Endothelial cell (in vitro differentiated cells): ENCODE measurements around the gene DYNC1I2. TPM values are rescaled to one million over a fixed set of nuclear protein-coding genes. Genes with fewer than 3 reads are reported as not detected.
"Not testable (repeated sequence)": the region's sequence is repeated elsewhere in the genome, so short reads cannot be mapped to it uniquely, and the experiment has no call there.

Experiments
- DNase-seq: peaks from one replicate; pipeline ENCODE4 v3.0.0; 2021; ENCODE audit warnings: low spot score
- H3K27ac Mint-ChIP-seq: one replicate; pipeline ENCODE4 v1.8.0; 2021; ENCODE audit warnings: mixed read lengths, inconsistent platforms; ENCODE audit not compliant: unreplicated experiment
- H3K27me3 Mint-ChIP-seq: one replicate; pipeline ENCODE4 v1.8.0; 2021; ENCODE audit warnings: mild to moderate bottlenecking, moderate library complexity, mixed read lengths, inconsistent platforms; ENCODE audit not compliant: unreplicated experiment
- H3K36me3 Mint-ChIP-seq: one replicate; pipeline ENCODE4 v1.8.0; 2021; ENCODE audit warnings: mild to moderate bottlenecking, low read depth, mixed read lengths, inconsistent platforms; ENCODE audit not compliant: unreplicated experiment
- H3K4me1 Mint-ChIP-seq: one replicate; pipeline ENCODE4 v1.8.0; 2021; ENCODE audit warnings: mild to moderate bottlenecking, mixed read lengths, inconsistent platforms; ENCODE audit not compliant: unreplicated experiment
- H3K4me3 Mint-ChIP-seq: one replicate; pipeline ENCODE4 v1.8.0; 2021; ENCODE audit warnings: mild to moderate bottlenecking, mixed read lengths, inconsistent platforms; ENCODE audit not compliant: unreplicated experiment
- H3K9me3 Mint-ChIP-seq: one replicate; pipeline ENCODE4 v1.8.0; 2021; ENCODE audit warnings: mixed read lengths, inconsistent platforms; ENCODE audit not compliant: unreplicated experiment
- total RNA-seq: library from RNA; stranded (reverse); fragmentation: NEBNext Ultra II Directional; extraction: Animal tissue kit (Norgen Biotek cat#: 25700); gene quantifications from one replicate; pipeline ENCODE4 v1.2.1, GENCODE V29; 2021; ENCODE audit not compliant: unreplicated experiment
- TF ChIP-seq, protein P1 (sequence below): fragments of 200-600 bp; sonication (generic); IDR thresholded peaks from one replicate; pipeline ENCODE4 v1.5.0; 2021; ENCODE audit warnings: antibody characterized with exemption; ENCODE audit not compliant: unreplicated experiment

Gene DYNC1I2
- total RNA-seq, 1 donor from 2014 or later = 121 TPM

DNA sequence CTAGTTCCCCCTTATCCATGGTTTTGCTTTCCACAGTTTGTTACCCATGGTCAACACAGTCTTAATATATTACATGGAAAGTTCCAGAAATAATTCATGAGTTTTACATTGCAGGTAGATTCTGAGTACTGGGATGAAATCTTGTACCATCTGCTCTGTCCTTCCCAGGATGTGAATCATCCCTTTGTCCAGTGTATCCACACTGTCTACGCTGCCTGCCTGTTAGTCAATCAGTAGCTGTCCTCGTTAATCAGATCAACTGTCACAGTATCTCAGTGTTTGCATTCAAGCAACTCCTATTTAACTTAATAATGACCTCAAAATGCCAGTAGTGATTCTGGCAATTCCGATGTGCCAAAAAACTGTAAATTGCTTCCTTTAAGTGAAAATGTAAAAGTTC lies 76.3 kb downstream of the DYNC1I2 start:
- TF ChIP-seq, protein P1, sequence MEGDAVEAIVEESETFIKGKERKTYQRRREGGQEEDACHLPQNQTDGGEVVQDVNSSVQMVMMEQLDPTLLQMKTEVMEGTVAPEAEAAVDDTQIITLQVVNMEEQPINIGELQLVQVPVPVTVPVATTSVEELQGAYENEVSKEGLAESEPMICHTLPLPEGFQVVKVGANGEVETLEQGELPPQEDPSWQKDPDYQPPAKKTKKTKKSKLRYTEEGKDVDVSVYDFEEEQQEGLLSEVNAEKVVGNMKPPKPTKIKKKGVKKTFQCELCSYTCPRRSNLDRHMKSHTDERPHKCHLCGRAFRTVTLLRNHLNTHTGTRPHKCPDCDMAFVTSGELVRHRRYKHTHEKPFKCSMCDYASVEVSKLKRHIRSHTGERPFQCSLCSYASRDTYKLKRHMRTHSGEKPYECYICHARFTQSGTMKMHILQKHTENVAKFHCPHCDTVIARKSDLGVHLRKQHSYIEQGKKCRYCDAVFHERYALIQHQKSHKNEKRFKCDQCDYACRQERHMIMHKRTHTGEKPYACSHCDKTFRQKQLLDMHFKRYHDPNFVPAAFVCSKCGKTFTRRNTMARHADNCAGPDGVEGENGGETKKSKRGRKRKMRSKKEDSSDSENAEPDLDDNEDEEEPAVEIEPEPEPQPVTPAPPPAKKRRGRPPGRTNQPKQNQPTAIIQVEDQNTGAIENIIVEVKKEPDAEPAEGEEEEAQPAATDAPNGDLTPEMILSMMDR = no peak
- no peak overlapping the region for H3K4me3 Mint-ChIP-seq
- peaks cover 15% of the 10 kb centered on the region for H3K36me3 Mint-ChIP-seq
- H3K9me3 Mint-ChIP-seq = no peaks in the 10 kb centered on the region
- no peaks in the 10 kb centered on the region for H3K4me1 Mint-ChIP-seq
- no peaks in the 10 kb centered on the region for H3K27me3 Mint-ChIP-seq
- no peak overlapping the region for H3K27ac Mint-ChIP-seq
- DNase-seq = no peak

DNA sequence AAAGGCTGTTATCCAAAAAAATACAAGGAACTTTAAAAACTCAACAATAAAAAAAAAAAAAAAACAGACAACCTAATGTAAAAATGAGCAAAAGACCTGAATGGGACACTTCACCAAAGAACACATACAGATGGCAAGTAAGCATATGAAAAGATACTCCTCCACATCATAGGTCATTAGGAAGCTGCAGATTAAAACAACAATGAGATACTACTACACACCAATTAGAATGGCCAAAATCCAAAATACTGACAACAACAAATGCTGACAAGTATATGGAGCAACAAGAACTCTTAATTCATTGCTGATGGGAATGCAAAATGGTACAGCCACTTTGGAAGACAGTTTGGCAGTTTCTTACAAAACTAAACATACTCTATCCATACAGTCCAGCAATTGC lies 84.2 kb downstream of the DYNC1I2 start:
- Mint-ChIP-seq H3K4me3 (no peak overlapping the region), H3K4me1 (no peaks in the 10 kb centered on the region), H3K27ac (no peak overlapping the region), H3K27me3 (no peaks in the 10 kb centered on the region), H3K36me3 (peaks cover 16% of the 10 kb centered on the region), H3K9me3 (peaks cover 5% of the 10 kb centered on the region)
- DNase-seq = no peak
- TF ChIP-seq, protein P1 = no peak

DNA sequence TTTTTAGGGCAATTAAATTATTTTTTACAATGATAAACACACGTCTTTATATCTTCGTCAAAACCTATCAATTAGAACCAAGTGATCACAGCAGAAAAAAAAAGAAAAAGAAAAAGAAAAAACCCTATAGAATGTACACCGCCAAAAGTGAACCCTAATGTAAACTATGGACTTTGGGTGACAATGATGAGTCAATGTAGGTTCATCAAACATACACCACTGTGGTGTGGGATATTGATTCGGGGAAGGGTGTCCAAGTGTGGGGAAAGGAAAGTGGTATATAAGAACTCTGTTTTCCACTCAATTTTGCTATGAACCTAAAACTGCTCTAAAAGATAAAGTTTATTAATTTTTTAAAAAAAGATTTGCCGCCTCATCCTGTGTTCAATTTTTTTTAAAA lies 85.1 kb downstream of the DYNC1I2 start:
- Mint-ChIP-seq H3K9me3 (peaks cover 5% of the 10 kb centered on the region), H3K4me3 (no peak overlapping the region), H3K36me3 (peaks cover 18% of the 10 kb centered on the region), H3K27me3 (no peaks in the 10 kb centered on the region), H3K4me1 (no peaks in the 10 kb centered on the region), H3K27ac (no peak overlapping the region)
- TF ChIP-seq, protein P1 = no peak
- no peak for DNase-seq

DNA sequence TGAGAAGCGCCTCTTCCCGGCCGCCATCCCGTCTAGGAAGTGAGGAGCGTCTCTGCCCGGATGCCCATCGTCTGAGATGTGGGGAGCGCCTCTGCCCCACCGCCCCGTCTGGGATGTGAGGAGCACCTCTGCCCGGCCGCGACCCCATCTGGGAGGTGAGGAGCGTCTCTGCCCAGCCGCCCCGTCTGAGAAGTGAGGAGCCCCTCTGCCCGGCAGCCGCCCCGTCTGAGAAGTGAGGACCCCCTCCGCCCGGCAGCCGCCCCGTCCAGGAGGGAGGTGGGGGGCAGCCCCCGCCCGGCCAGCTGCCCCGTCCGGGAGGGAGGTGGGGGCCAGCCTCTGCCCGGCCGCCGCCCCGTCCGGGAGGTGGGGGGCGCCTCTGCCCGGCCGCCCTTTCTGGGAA lies 87.3 kb downstream of the DYNC1I2 start:
- peaks cover 27% of the 10 kb centered on the region for H3K36me3 Mint-ChIP-seq
- not testable (repeated sequence) for DNase-seq, H3K27me3 Mint-ChIP-seq, H3K9me3 Mint-ChIP-seq, H3K4me3 Mint-ChIP-seq, H3K4me1 Mint-ChIP-seq, H3K27ac Mint-ChIP-seq

DNA sequence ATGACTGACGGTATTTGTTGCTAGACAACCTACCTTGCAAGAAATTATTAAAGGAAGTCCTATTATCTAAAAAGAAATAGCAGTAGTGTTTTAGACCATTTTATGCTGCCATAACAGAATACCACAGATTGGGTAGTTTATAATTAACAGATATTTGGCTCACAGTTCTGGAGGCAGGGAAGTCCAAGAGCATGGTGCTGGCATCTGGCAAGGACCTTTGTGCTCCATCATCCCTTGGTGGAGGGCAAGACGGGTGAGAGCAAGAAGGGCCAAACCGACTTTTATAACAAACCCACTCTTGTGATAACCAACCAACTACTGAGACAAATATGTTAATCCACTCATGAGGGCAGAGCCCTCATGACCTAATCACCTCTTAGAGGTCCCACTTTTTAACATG lies 91.2 kb downstream of the DYNC1I2 start:
- Mint-ChIP-seq H3K27ac (no peak overlapping the region), H3K9me3 (no peaks in the 10 kb centered on the region), H3K4me1 (no peaks in the 10 kb centered on the region), H3K4me3 (no peak overlapping the region), H3K36me3 (peaks cover 25% of the 10 kb centered on the region), H3K27me3 (no peaks in the 10 kb centered on the region)
- DNase-seq = no peak
- TF ChIP-seq, protein P1 = no peak

DNA sequence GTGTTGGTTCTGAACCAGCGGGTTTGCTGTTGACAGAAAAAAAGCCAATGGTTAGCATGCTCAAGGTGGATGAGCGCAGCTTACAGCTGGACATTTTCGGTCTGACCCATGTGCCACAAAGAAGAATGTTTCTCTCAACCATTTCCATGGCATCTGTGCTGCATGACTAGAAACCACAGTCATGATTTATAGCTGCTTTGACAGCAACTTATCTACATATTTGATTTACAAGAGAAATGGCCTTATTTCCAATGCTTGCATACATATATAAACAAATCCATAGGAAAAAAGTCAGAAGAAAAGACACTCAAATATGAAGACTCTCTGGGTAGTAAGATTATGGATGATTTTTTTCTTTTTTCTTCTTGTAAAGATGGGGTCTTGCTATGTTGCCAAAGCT lies 98.2 kb downstream of the DYNC1I2 start:
- Mint-ChIP-seq H3K36me3 (no peaks in the 10 kb centered on the region), H3K27me3 (no peaks in the 10 kb centered on the region), H3K4me1 (peaks cover 11% of the 10 kb centered on the region), H3K4me3 (no peak overlapping the region), H3K27ac (no peak overlapping the region), H3K9me3 (no peaks in the 10 kb centered on the region)
- no peak for DNase-seq
- TF ChIP-seq, protein P1 = no peak
